NCI-H2081 treated with DMSO at 0.1 percent for 48 hours (cell line): ENCODE measurements around the gene LBX2.
A peak's percentile ranks its signal among the peaks of the same experiment; 100 is the strongest.

Experiments
- DNase-seq: peaks from one replicate; lab custom pipeline; 2025; lab: John Stamatoyannopoulos, UW

Gene LBX2

GRCh38 chr2:74457129-74457548 lies 42.3 kb downstream of the LBX2 start:
- DNase-seq, result no peak

- peak; percentile 90 for DNase-seq
Measured at GRCh38 chr2:74454654-74455511, 44.5 kb downstream of the LBX2 start, which contains the start of gene INO80B. TSS of gene INO80B (plus strand) at chr2:74455087. CDS start at chr2:74455117, 30 bp downstream.

- DNase-seq, result no peak
Measured at GRCh38 chr2:74450570-74451190, 48.7 kb downstream of the LBX2 start.

- DNase-seq, result no peak
Measured at GRCh38 chr2:74448771-74449170, 50.6 kb downstream of the LBX2 start.
